ENCODE measurements around the gene NKX1-2.

Gene NKX1-2

GRCh38 chr10:124418726-124419501, 30.9 kb downstream of the NKX1-2 start, which contains the start of gene OAT:
Gene OAT, minus strand, starts transcription at chr10:124418923. Its CDS starts 6,752 bp downstream, at chr10:124412171.
- DNase-seq = peak; percentile 93 to 100 (median 98)
- intact Hi-C loops (cut with DNase I) = loop anchor here (5.0 kb wide), 1 partner anchor 43 kb away; the partner anchor contains the start of gene LHPP

GRCh38 chr10:124417895-124418725, 31.7 kb downstream of the NKX1-2 start:
- intact Hi-C loops (cut with DNase I) = loop anchor here (5.0 kb wide), 1 partner anchor 44 kb away; the partner anchor contains the start of gene LHPP

GRCh38 chr10:124416733-124417132, 33.1 kb downstream of the NKX1-2 start:
- intact Hi-C loops (cut with DNase I) = loop anchor here (5.0 kb wide), 1 partner anchor 46 kb away; the partner anchor contains the start of gene LHPP
- no peak for DNase-seq

More at GRCh38 chr10:124417895-124418725, 31.7 kb downstream of the NKX1-2 start:
- DNase-seq = peak; percentile 57 to 95 (median 70)

DNA sequence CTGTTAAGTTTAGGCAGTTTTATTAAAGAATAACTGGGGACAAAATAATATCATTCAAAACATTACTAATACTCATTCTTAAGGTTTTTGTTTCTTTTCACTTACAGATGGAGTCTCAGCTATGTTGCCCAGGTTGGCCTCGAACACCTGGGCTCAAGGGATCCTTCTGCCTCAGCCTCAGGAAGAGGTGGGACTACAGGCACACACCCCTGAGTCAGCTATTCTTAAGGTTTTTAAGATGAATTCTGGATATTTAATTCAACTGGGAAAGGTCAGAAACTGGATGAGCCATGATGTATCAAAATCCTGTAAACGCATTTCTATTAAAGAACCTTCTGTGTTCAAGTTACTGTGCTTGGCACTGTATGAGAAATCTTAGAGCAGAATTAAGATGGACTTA, 34.6 kb downstream of the NKX1-2 start:
- intact Hi-C loops (cut with DNase I) = loop anchor here (5.0 kb wide), 1 partner anchor 47 kb away; the partner anchor contains the start of gene LHPP
- DNase-seq = no peak

GRCh38 chr10:124414076-124414475, 35.8 kb downstream of the NKX1-2 start:
- intact Hi-C loops (cut with DNase I) = no loop called here
- DNase-seq = no peak

DNA sequence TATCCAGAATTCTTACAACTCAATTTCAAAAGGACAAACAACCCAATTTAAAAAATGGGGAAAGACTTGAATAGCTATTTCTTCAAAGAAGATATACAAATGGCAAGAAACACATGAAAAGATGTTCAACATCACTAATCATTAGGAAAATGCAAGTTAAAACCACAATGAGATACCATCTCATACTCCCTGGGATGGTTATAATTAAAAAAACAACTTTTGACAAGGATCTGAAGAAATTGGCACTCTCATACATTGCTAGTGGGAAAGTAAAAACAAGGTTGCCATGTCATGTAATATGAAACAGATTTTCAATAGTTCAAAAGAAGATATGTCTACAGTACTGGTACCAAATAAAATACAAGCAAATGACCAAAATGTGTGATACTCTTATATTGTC, 40.1 kb downstream of the NKX1-2 start:
- intact Hi-C loops (cut with DNase I) = no loop called here
- DNase-seq = no peak

DNA sequence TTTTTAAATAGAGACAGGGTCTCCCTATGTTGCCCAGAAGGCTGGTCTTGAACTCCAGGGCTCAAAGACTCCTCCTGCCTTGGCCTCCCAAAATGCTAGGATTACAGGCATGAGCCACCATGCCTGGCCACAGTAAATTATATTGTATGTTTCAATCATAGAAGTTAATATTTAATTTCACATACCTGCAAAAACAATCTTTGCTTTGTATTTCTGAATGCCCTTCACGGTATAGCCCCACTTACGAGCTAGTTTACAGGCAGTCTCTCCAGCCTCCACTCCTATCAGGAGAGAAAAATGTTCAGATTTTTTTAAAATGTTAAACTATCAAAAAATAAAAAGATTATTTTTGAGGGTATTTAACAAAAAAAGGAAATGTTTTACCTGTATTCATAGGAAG, 41.5 kb downstream of the NKX1-2 start:
- no peak for DNase-seq
- intact Hi-C loops (cut with DNase I) = no loop called here

DNA sequence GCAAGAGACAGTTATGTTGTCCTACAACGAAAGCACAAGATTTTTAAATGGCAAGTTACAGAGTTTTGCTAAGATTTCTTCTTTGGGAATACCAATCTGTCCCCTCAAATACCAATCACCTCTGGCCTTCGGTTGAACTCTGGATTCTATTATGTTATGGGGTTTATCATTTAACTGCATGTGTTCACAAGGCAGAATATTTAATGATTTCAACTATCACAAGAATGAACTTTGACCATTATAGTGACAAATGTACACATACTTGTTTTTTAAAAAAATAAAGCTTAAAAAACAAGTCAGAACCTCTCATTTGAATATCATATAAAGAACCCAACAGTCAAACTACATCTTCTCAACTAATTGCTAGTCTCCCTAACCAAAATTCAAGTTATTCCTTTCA, 42.4 kb downstream of the NKX1-2 start:
- intact Hi-C loops (cut with DNase I) = no loop called here
- DNase-seq = no peak

GRCh38 chr10:124403548-124403947, 46.3 kb downstream of the NKX1-2 start:
- DNase-seq = peak in 1 of 10 donors; percentile 16
- intact Hi-C loops (cut with DNase I) = no loop called here

GRCh38 chr10:124402273-124402672, 47.6 kb downstream of the NKX1-2 start:
- DNase-seq = no peak
- intact Hi-C loops (cut with DNase I) = no loop called here

- peak in 1 of 10 donors; percentile 10 for DNase-seq
- intact Hi-C loops (cut with DNase I) = no loop called here
These were observed 48.2 kb downstream of the NKX1-2 start for GRCh38 chr10:124401633-124402032.
